Stimulated activated CD4-positive, alpha-beta T cell treated with anti-CD3 and anti-CD28 coated beads, Interleukin-15, amount 100 ng/mL, for 48 hours (primary cell): ENCODE results near the gene SERPINA10.
"Not testable (repeated sequence)": the region's sequence is repeated elsewhere in the genome, so short reads cannot be mapped to it uniquely, and the experiment has no call there.

Experiments
- DNase-seq, 2 donors: peaks; one replicate each; pipeline ENCODE4 v3.0.0-alpha.2; 2020; ENCODE audit warnings: low read depth in 2 of 2

The SERPINA10 gene

GRCh38 chr14:94313991-94314655 lies 21.1 kb upstream of the SERPINA10 start:
- no peak for DNase-seq

GRCh38 chr14:94312481-94313246 lies 19.6 kb upstream of the SERPINA10 start:
- no peak for DNase-seq

GRCh38 chr14:94310248-94310647 lies 17.2 kb upstream of the SERPINA10 start:
- DNase-seq: no peak

- DNase-seq: no peak
Measured at GRCh38 chr14:94309721-94310120, 16.7 kb upstream of the SERPINA10 start.

GRCh38 chr14:94307410-94307992 lies 14.4 kb upstream of the SERPINA10 start:
- DNase-seq: no peak

GRCh38 chr14:94306047-94306978 lies 13.2 kb upstream of the SERPINA10 start:
- DNase-seq: no peak

- no peak for DNase-seq
Measured at GRCh38 chr14:94305620-94306019, 12.6 kb upstream of the SERPINA10 start.

- DNase-seq: no peak
Measured at GRCh38 chr14:94304243-94304642, 11.2 kb upstream of the SERPINA10 start.

GRCh38 chr14:94303111-94303510 lies 10.0 kb upstream of the SERPINA10 start:
- DNase-seq: no peak

GRCh38 chr14:94298130-94298529 lies 5.1 kb upstream of the SERPINA10 start:
- DNase-seq: no peak

- DNase-seq: not testable (repeated sequence)
Measured at GRCh38 chr14:94296181-94296545, 3.1 kb upstream of the SERPINA10 start.

GRCh38 chr14:94295360-94296180 lies 2.5 kb upstream of the SERPINA10 start:
- DNase-seq: no peak

GRCh38 chr14:94293578-94293924 lies 483 bp upstream of the SERPINA10 start:
- DNase-seq: no peak

GRCh38 chr14:94292526-94292871 lies 569 bp downstream of the SERPINA10 start:
- DNase-seq: no peak

GRCh38 chr14:94291906-94292525 lies 1.1 kb downstream of the SERPINA10 start:
- no peak for DNase-seq

GRCh38 chr14:94291159-94291905 lies 1.7 kb downstream of the SERPINA10 start:
- DNase-seq: no peak

- DNase-seq: no peak
Measured at GRCh38 chr14:94290197-94290596, 2.9 kb downstream of the SERPINA10 start.

GRCh38 chr14:94288610-94289465 lies 4.2 kb downstream of the SERPINA10 start:
- DNase-seq: no peak

GRCh38 chr14:94285158-94285557 lies 7.9 kb downstream of the SERPINA10 start:
- no peak for DNase-seq
